HepG2 (cell line): Measurements from ENCODE around the gene UBE2O. TPM values are rescaled to one million over a fixed set of nuclear protein-coding genes. Genes with fewer than 3 reads are reported as not detected.

Experiments used
- CBFB ChIP-seq: sonication (generic); formaldehyde crosslinking; IDR thresholded peaks from 2 replicates; pipeline ENCODE4 v1.4.0; 2020; ENCODE audit warnings: missing genetic modification reagents
- FOXA3 ChIP-seq: IDR thresholded peaks from 2 replicates; pipeline ENCODE4 v1.6.1; 2016; ENCODE audit warnings: missing genetic modification reagents, missing compliant biosample characterization
- FOXC1 ChIP-seq: sonication (generic); formaldehyde crosslinking; IDR thresholded peaks from 2 replicates; pipeline ENCODE4 v1.8.0; 2022; ENCODE audit warnings: mild to moderate bottlenecking, missing genetic modification reagents, borderline replicate concordance
- HNF4A ChIP-seq: sonication (generic); formaldehyde crosslinking; IDR thresholded peaks from 2 replicates; pipeline ENCODE4 v1.4.0; 2020; ENCODE audit warnings: missing genetic modification reagents
- JUND ChIP-seq: sonication (generic); formaldehyde crosslinking; IDR thresholded peaks from 2 replicates; pipeline ENCODE4 v1.8.0; 2022; ENCODE audit warnings: mild to moderate bottlenecking, missing genetic modification reagents
- MXD4 ChIP-seq: IDR thresholded peaks from 2 replicates; pipeline ENCODE4 v1.6.1; 2016; ENCODE audit warnings: mild to moderate bottlenecking, missing biosample characterization, missing genetic modification reagents
- MYC ChIP-seq: sonication (generic); formaldehyde crosslinking; IDR thresholded peaks from 2 replicates; pipeline ENCODE4 v1.9.0; 2021; ENCODE audit warnings: missing genetic modification reagents, borderline replicate concordance
- PAWR ChIP-seq: sonication (generic); formaldehyde crosslinking; IDR thresholded peaks from 2 replicates; pipeline ENCODE4 v1.4.0; 2020; ENCODE audit warnings: missing genetic modification reagents, mild to moderate bottlenecking, borderline replicate concordance
- PHF8 ChIP-seq: sonication (generic); formaldehyde crosslinking; IDR thresholded peaks from 2 replicates; pipeline ENCODE4 v1.5.0; 2020; ENCODE audit warnings: missing genetic modification reagents
- RFXAP ChIP-seq: sonication (generic); formaldehyde crosslinking; IDR thresholded peaks from 2 replicates; pipeline ENCODE4 v1.4.0; 2020; ENCODE audit warnings: missing genetic modification reagents, borderline replicate concordance
- SMAD3 ChIP-seq: sonication (generic); formaldehyde crosslinking; IDR thresholded peaks from 2 replicates; pipeline ENCODE4 v1.4.0; 2020; ENCODE audit warnings: missing genetic modification reagents
- TBL1XR1 ChIP-seq: fragments of 150-350 bp; IDR thresholded peaks from 2 replicates; pipeline ENCODE4 v1.6.1; 2014; ENCODE audit warnings: borderline replicate concordance, low read length; ENCODE audit not compliant: partially characterized antibody
- TMF1 ChIP-seq: sonication (generic); formaldehyde crosslinking; IDR thresholded peaks from 2 replicates; pipeline ENCODE4 v1.8.1; 2022; ENCODE audit warnings: low read depth, missing genetic modification reagents
- ZBTB1 ChIP-seq: sonication (generic); formaldehyde crosslinking; IDR thresholded peaks from 2 replicates; pipeline ENCODE4 v1.4.0; 2020; ENCODE audit warnings: missing genetic modification reagents, borderline replicate concordance
- ZFP1 ChIP-seq: IDR thresholded peaks from 2 replicates; pipeline ENCODE4 v1.6.1; 2016
- ZFP36L2 ChIP-seq: sonication (generic); formaldehyde crosslinking; IDR thresholded peaks from 2 replicates; pipeline ENCODE4 v1.4.0; 2020; ENCODE audit warnings: missing genetic modification reagents
- ZGPAT ChIP-seq: IDR thresholded peaks from 2 replicates; pipeline ENCODE4 v1.6.1; 2016; ENCODE audit warnings: mild to moderate bottlenecking
- ZNF335 ChIP-seq: sonication (generic); formaldehyde crosslinking; IDR thresholded peaks from 2 replicates; pipeline ENCODE4 v1.4.0; 2020; ENCODE audit warnings: missing genetic modification reagents
- ZNF598 ChIP-seq: sonication (generic); formaldehyde crosslinking; IDR thresholded peaks from 2 replicates; pipeline ENCODE4 v1.5.1; 2020; ENCODE audit warnings: mild to moderate bottlenecking, missing genetic modification reagents, borderline replicate concordance
- ZNF652 ChIP-seq: IDR thresholded peaks from 2 replicates; pipeline ENCODE4 v1.6.1; 2016; ENCODE audit warnings: low read depth, borderline replicate concordance
- ZNF761 ChIP-seq: sonication (generic); formaldehyde crosslinking; conservative IDR thresholded peaks from 2 replicates; pipeline ENCODE4 v1.4.0; 2020; ENCODE audit warnings: mild to moderate bottlenecking, missing genetic modification reagents
- polyA plus RNA-seq, 8 experiments: library from polyadenylated mRNA; depleted of rRNA in 3 of 8; stranded (reverse) in 7 of 8; unstranded in 1 of 8; fragments of >200 nt; fragmentation: Illumina TruSeq in 4 of 8; extraction: Trizol in 4 of 8; gene quantifications; 2 replicates each; pipeline versions ENCODE4 v1.2.1 to v1.2.3, GENCODE V29; 2011 to 2016; ENCODE audit warnings: low read depth in 4 of 8, missing spikeins in 1 of 8, mixed read lengths in 1 of 8; ENCODE audit not compliant: insufficient read depth in 1 of 8
- total RNA-seq, 5 experiments: library from RNA; depleted of rRNA; stranded (reverse); fragments of >200 nt; fragmentation: Illumina TruSeq; extraction: Trizol; gene quantifications; 2 replicates each; pipeline ENCODE4 v1.2.3, GENCODE V29; 2016; ENCODE audit warnings: low read depth in 1 of 5
- TF ChIP-seq, protein P1 (sequence below): sonication (generic); formaldehyde crosslinking; IDR thresholded peaks from 2 replicates; pipeline ENCODE4 v1.4.0; 2020; ENCODE audit warnings: mild to moderate bottlenecking, low read depth, missing genetic modification reagents
- TF ChIP-seq, protein P2 (sequence below): sonication (generic); formaldehyde crosslinking; IDR thresholded peaks from 2 replicates; pipeline ENCODE4; 2020; ENCODE audit warnings: missing genetic modification reagents, mild to moderate bottlenecking, borderline replicate concordance

UBE2O gene
- total and polyA plus RNA-seq, 2 of the 13 experiments (the other 11 are each of a cell fraction or from before 2014, with no cell fraction given): 21.5 to 23.5 TPM

DNA sequence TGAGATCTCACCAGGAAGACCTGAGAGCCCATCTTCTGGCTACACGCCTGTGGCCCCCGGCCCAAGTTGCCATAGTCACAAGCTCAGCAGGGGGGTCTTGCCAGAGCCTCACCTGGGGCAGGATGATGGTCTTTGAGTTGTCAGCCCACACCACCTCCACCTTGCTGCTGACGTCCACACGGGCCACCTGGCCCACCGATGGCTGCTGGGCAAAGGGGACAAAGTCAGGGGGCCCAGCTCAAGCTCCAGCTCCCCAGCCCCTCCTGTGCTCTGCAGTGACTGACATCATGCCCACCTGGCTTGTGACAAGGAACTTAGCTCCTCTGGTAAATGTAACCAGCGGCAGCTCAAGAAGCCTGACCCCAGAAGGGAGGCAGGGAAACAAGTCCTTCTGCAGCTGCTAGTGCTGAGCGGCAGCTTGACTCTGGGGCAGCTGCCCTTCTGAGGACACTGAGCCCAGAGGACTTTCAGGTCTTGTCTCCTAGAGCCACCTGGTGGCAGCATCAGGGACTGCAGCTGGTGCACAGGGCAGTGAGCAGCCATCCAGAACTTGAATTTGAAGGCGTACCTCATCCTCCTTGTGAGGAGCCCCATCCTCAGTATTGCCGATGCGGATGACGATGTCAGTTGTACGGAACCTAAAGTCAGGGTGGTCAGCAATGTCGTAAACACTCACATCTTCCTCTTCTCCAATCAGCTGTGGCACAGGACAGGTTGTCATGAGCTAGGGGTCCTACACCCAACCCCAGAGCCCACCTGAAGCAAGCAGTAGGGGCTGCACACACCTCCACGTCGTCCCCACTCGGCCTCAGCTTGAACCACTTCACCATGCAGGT lies 55.0 kb downstream of the UBE2O start (continued):
- TF ChIP-seq, protein P1, sequence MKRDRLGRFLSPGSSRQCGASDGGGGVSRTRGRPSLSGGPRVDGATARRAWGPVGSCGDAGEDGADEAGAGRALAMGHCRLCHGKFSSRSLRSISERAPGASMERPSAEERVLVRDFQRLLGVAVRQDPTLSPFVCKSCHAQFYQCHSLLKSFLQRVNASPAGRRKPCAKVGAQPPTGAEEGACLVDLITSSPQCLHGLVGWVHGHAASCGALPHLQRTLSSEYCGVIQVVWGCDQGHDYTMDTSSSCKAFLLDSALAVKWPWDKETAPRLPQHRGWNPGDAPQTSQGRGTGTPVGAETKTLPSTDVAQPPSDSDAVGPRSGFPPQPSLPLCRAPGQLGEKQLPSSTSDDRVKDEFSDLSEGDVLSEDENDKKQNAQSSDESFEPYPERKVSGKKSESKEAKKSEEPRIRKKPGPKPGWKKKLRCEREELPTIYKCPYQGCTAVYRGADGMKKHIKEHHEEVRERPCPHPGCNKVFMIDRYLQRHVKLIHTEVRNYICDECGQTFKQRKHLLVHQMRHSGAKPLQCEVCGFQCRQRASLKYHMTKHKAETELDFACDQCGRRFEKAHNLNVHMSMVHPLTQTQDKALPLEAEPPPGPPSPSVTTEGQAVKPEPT (CRISPR knock-in tag): peak; percentile 55; the same call in 1 of the 2 replicates
- TF ChIP-seq MYC: peak; percentile 31; the same call in 1 of the 2 replicates
- peak; percentile 81; the same call in 1 of the 2 replicates for TF ChIP-seq FOXC1
- TF ChIP-seq ZNF761 (CRISPR knock-in tag): peak; percentile 86
- TF ChIP-seq ZFP36L2: no peak
- TF ChIP-seq HNF4A: 0 out of 2 replicates have a peak, but pooled peaks have one; percentile 30
- no peak for TF ChIP-seq ZNF652
- TF ChIP-seq ZFP1 (CRISPR knock-in tag): no peak
- 0 out of 2 replicates have a peak, but pooled peaks have one; percentile 30 for TF ChIP-seq ZGPAT (CRISPR knock-in tag)
- 0 out of 2 replicates have a peak, but pooled peaks have one; percentile 55 for TF ChIP-seq RFXAP (CRISPR knock-in tag)
- TF ChIP-seq MXD4 (CRISPR knock-in tag): no peak
- TF ChIP-seq PAWR: 0 out of 2 replicates have a peak, but pooled peaks have one; percentile 44
- no peak for TF ChIP-seq TBL1XR1
- TF ChIP-seq TMF1: 0 out of 2 replicates have a peak, but pooled peaks have one; percentile 49
- TF ChIP-seq ZNF335 (CRISPR knock-in tag): no peak
- TF ChIP-seq PHF8 (CRISPR knock-in tag): 0 out of 2 replicates have a peak, but pooled peaks have one; percentile 23
- no peak for TF ChIP-seq ZBTB1 (CRISPR knock-in tag)
- peak; percentile 56; the same call in 1 of the 2 replicates for TF ChIP-seq CBFB
- peak; percentile 59; the same call in 1 of the 2 replicates for TF ChIP-seq ZNF598 (CRISPR knock-in tag)
- TF ChIP-seq, protein P2, sequence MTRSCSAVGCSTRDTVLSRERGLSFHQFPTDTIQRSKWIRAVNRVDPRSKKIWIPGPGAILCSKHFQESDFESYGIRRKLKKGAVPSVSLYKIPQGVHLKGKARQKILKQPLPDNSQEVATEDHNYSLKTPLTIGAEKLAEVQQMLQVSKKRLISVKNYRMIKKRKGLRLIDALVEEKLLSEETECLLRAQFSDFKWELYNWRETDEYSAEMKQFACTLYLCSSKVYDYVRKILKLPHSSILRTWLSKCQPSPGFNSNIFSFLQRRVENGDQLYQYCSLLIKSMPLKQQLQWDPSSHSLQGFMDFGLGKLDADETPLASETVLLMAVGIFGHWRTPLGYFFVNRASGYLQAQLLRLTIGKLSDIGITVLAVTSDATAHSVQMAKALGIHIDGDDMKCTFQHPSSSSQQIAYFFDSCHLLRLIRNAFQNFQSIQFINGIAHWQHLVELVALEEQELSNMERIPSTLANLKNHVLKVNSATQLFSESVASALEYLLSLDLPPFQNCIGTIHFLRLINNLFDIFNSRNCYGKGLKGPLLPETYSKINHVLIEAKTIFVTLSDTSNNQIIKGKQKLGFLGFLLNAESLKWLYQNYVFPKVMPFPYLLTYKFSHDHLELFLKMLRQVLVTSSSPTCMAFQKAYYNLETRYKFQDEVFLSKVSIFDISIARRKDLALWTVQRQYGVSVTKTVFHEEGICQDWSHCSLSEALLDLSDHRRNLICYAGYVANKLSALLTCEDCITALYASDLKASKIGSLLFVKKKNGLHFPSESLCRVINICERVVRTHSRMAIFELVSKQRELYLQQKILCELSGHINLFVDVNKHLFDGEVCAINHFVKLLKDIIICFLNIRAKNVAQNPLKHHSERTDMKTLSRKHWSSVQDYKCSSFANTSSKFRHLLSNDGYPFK: peak; percentile 44; the same call in 1 of the 2 replicates
- TF ChIP-seq FOXA3 (CRISPR knock-in tag): peak; percentile 33; the same call in 1 of the 2 replicates
- TF ChIP-seq SMAD3: 0 out of 2 replicates have a peak, but pooled peaks have one; percentile 24
- TF ChIP-seq JUND (CRISPR knock-in tag): peak; percentile 32; the same call in 1 of the 2 replicates
